ENCODE data around the gene ISLR. TPM values are rescaled to one million over a fixed set of nuclear protein-coding genes. Genes with fewer than 3 reads are reported as not detected.

ISLR gene
- total RNA-seq, 2 donors from 2014 or later = 22.8 to 28.2 TPM

DNA sequence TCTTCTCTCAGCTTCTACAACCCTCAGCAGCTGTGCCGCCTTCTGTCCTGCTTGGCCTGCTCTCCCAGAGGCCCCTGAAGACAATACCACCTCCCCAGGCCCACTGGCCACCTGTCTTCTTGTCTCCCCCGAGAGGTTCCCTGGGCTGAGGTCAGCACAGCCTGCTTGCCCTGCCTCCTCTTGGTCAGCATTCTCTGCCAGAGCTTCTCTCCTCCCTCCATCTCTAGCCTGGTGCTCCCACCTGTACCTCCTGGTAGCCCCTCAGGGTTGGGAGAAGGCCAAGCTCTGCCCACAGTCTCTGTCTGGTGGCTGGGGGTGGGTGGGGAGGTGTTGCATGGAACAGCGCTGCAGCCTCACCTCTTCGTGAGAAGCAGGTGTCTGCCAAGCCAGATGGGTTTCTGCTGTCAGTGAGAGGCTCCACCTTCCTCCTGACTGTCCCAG is 5.6 kb upstream of the ISLR start:
- ATAC-seq (no peak), DNase-seq (no peak)
- intact Hi-C loops (cut with DNase I) = loop anchor here in 1 of 2 donors (5.0 kb wide), 1 partner anchor 84 kb away; no protein-coding TSS in a partner anchor

DNA sequence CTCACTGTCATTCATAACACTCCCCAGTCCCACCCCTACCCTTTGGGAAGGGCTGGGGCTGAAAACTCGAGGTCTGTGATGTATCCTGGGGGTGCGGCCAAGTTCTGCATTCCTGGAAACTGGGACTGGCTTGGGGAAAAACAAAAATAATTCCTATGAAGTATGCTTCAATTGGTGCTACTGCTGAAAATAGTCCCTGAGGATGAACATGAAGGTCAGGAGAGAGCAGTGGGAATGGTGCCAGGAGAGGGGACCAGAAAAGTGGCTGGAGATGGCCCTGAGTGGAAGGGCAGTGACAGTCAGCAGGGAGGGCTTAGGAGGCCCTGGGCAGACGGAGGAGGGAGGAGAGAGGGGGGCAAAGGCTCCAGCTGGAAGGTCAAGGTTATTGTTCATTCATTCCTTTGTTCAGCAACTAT is 4.8 kb upstream of the ISLR start:
- intact Hi-C loops (cut with DNase I) = loop anchor here in 1 of 2 donors (5.0 kb wide), 1 partner anchor 84 kb away; no protein-coding TSS in a partner anchor
- peak; percentile 30 to 63 for ATAC-seq
- no peak for DNase-seq

- no peak for ATAC-seq
- intact Hi-C loops (cut with DNase I) = no loop called here
- DNase-seq = no peak
These were observed 3.3 kb upstream of the ISLR start for GRCh38 chr15:74170071-74170844.

GRCh38 chr15:74170875-74171578 is 2.5 kb upstream of the ISLR start:
- intact Hi-C loops (cut with DNase I) = no loop called here
- ATAC-seq = no peak
- no peak for DNase-seq

DNA sequence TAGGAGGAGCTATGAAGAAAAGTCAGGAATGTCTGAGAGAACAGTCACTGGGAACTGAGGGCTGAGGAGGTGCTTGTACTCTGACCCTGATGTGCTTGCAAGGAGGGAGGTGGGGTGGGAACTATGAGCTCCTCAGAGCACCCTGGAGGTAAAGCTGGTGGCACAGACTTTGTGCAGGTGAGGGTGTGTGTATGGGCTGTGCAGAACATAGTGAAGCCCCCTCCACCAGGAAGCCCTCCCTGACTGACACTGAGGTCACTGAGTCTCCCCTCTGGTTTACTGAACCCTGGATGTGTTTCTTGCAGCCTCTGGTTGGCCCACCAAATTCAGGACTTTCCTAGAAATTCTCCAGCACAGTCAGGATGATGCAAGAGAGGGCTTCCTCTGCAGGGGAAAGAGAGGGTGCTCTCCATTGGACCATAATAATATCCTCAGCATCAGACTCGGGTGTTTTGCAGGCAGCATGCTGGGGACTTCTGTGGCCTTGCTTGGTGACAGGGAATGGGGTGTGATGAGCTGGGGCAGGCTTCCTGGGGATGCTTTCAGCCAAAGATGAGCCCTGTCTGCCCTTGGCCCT is 1.5 kb upstream of the ISLR start:
- DNase-seq (no peak), ATAC-seq (no peak)
- intact Hi-C loops (cut with DNase I) = no loop called here

GRCh38 chr15:74172701-74173379 is 670 bp upstream of the ISLR start:
- intact Hi-C loops (cut with DNase I) = no loop called here
- peak; percentile 81 for DNase-seq
- ATAC-seq = peak; percentile 75 to 77

GRCh38 chr15:74174219-74174957 is 878 bp downstream of the ISLR start:
- DNase-seq = no peak
- peak; percentile 32 to 61 for ATAC-seq

GRCh38 chr15:74174958-74175253 is 1.4 kb downstream of the ISLR start:
- intact Hi-C loops (cut with DNase I) = no loop called here
- DNase-seq = no peak
- no peak for ATAC-seq

More at GRCh38 chr15:74174219-74174957, 878 bp downstream of the ISLR start:
- intact Hi-C loops (cut with DNase I) = no loop called here

DNA sequence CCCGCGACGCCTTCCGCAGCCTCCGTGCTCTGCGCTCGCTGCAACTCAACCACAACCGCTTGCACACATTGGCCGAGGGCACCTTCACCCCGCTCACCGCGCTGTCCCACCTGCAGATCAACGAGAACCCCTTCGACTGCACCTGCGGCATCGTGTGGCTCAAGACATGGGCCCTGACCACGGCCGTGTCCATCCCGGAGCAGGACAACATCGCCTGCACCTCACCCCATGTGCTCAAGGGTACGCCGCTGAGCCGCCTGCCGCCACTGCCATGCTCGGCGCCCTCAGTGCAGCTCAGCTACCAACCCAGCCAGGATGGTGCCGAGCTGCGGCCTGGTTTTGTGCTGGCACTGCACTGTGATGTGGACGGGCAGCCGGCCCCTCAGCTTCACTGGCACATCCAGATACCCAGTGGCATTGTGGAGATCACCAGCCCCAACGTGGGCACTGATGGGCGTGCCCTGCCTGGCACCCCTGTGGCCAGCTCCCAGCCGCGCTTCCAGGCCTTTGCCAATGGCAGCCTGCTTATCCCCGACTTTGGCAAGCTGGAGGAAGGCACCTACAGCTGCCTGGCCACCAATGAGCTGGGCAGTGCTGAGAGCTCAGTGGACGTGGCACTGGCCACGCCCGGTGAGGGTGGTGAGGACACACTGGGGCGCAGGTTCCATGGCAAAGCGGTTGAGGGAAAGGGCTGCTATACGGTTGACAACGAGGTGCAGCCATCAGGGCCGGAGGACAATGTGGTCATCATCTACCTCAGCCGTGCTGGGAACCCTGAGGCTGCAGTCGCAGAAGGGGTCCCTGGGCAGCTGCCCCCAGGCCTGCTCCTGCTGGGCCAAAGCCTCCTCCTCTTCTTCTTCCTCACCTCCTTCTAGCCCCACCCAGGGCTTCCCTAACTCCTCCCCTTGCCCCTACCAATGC is 2.0 kb downstream of the ISLR start:
- DNase-seq (no peak), ATAC-seq (no peak)
- intact Hi-C loops (cut with DNase I) = no loop called here

DNA sequence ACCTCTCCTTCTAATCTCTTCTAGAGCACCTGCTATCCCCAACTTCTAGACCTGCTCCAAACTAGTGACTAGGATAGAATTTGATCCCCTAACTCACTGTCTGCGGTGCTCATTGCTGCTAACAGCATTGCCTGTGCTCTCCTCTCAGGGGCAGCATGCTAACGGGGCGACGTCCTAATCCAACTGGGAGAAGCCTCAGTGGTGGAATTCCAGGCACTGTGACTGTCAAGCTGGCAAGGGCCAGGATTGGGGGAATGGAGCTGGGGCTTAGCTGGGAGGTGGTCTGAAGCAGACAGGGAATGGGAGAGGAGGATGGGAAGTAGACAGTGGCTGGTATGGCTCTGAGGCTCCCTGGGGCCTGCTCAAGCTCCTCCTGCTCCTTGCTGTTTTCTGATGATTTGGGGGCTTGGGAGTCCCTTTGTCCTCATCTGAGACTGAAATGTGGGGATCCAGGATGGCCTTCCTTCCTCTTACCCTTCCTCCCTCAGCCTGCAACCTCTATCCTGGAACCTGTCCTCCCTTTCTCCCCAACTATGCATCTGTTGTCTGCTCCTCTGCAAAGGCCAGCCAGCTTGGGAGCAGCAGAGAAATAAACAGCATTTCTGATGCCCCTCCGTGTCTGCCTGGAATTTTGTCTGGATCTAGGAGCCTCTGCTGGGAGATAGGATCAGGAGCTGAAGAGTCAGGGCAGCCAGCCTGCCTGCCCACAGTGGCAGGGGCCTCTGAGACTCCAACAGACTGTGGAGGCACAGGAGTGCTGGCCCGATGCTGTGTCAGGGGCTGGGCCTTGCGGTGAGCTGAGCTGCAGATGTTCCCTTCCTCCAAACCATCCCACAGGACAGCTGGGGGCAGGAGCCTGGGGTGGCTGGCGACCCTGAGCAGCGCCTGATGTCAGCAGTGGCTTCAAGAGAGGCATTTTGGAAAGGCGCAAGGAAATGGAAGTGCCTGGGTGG is 3.0 kb downstream of the ISLR start:
- ATAC-seq (no peak), DNase-seq (no peak)
- intact Hi-C loops (cut with DNase I) = no loop called here

DNA sequence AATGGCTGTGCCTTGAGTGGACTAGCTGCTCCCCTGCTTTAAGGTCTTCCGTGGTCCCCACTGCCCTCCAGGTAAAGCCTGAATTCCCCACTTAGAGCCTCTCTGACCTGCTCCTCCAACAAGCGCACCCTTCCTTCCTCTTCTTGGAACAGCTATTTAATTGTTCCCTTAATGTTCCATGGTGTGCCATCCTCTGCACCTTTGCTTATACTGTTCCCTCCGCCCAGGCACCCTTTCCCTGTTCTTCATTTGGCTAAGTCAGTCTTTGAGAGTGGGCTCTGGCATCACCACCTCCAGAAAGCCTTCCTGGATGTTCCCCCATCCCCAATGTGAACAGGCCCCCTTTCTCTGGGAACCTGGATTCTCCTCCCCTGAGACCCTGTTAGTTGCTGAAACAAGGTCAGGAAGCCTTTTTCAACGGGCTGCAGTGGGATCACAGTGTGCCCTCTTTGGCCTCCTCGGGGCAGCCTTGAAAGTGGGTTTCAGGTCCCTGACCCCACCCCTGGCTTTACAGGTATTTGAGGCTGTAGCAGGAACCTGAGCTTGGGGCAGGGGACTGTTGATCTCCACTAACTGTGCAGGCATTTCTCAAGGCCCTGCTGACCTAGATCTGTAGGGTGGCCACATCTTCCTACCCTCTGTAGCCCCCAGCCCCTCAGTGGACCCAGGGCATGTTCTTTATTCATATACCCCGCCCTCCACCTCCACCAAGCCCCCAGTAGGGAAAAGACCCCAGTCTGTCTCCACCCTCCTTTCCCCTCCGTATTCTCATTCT is 5.0 kb downstream of the ISLR start:
- ATAC-seq (no peak), DNase-seq (no peak)
- intact Hi-C loops (cut with DNase I) = no loop called here

- intact Hi-C loops (cut with DNase I) = no loop called here
- peak; percentile 90 to 95 for ATAC-seq
These were observed 5.8 kb downstream of the ISLR start for GRCh38 chr15:74179101-74179841.

DNA sequence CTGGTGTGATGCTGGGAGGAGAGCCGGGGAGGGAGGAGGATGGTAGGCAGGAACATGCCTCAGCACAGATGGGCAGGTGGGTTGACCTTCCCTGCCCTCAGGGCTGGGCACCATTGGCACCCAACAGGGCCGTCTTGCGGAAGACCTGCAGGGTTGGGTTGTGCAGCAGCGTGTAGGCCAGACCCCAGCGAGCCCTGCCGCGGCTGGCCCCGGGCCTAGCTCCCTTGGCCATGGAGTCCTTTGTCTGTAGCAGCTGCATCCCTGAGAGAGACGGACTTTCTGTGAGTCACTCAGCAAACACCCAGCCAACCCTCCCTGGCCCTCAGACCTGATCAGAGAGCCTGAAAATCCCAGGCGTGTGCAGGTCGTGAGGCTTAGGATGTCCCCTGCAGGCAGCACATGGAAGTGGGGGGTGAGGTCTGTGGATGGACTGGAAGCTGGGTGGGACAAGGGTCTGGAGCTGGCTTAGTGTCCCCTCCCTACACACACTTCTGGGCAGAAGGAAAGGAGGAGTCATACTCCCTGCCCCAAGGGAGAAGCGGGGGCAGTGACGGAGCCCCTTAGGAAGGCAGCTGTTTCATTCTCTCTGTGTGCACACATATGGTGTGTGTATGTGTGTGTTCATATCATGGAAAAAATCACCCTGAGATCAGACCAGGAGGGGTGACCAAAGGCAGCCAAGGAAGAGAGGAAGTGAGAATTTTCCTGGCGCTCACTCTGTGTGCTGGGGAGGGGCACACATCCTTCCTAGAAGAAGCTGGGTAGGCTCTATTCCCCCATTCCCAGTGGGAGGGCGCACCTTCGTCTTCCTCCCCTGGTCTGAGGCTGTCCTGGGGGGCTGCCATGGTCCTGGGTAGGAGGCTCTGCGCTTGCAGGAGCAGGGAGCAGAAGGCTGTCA is 6.7 kb downstream of the ISLR start:
- peak; percentile 65 for DNase-seq
- intact Hi-C loops (cut with DNase I) = no loop called here
- peak; percentile 18 to 72 for ATAC-seq

More at GRCh38 chr15:74179101-74179841, 5.8 kb downstream of the ISLR start:
- DNase-seq = peak; percentile 92

DNA sequence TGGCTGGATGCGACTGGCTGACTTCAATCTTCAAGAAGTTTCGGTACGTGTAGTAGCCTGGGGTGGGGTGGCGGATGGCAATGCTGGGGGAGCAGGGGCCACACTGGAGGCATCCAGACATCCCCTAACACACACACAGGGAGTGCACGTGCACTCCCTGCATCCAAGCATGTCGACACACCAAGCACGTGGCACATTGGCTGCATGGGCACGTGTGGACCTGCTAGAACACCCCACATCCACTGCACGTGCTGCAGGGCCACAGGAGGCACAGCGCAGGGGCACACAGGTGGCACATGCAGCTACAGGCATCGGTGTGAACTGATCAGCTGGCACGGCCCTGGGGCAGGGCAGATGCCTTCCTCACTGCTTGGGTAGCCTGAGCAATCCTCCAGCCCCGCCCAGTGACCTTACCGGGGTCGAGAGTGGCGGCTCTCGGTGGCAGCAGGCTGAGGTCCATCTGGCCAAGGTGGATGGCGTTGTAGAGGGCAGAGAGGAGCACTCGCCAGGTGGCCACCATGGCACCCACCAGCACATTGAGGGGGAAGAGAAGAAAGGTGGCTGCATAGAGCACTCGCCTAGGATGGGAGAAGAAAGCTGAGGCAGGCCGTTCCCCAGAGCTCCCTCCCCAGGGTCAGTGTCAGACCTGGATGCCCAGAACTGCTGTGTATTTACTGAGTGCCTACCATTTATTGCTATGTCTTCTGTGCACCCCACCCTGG is 7.5 kb downstream of the ISLR start:
- intact Hi-C loops (cut with DNase I) = no loop called here
- no peak for DNase-seq

More for the DNA sequence above, 7.5 kb downstream of the ISLR start:
- no peak for ATAC-seq
